SHP77 (cell line): ENCODE results near the gene LITAFD.
"Not testable (repeated sequence)": the region's sequence is repeated elsewhere in the genome, so short reads cannot be mapped to it uniquely, and the experiment has no call there.

Experiments
- DNase-seq, 2 experiments: peaks; one replicate each; lab custom pipeline; 2025; lab: John Stamatoyannopoulos, UW

Gene LITAFD

DNA sequence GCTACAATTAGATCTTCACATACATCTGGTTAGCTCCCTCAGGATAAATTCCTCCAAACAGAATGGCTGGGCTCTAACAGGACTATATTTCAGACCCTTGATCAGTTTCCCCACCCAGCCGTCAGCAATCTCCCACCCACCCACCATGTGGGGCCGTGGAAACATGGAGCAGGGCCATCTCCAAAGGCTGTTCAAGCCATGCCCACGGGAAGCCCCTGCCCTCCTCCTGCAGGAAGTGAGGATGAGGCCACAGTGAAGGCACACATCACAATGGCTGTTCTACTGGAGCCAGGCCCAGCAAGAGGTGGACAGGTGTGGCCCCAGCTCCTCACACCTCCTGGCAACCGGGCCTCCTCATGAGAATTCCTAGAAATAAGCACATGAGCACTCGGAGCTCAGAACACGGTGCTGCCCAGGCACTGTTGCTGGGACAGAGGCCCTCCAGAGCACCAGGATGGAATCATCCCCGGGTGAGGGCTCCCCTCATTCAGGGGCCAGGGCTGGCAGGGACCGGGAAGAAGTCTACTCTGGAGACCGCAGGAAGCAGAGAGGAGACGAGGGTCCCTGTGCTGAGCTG lies at the start of gene LITAFD:
TSS of gene LITAFD (plus strand) at position 311 of the 577 bp plus-strand sequence. CDS start 2,005 bp downstream, outside the sequence.
- DNase-seq, result no peak

DNA sequence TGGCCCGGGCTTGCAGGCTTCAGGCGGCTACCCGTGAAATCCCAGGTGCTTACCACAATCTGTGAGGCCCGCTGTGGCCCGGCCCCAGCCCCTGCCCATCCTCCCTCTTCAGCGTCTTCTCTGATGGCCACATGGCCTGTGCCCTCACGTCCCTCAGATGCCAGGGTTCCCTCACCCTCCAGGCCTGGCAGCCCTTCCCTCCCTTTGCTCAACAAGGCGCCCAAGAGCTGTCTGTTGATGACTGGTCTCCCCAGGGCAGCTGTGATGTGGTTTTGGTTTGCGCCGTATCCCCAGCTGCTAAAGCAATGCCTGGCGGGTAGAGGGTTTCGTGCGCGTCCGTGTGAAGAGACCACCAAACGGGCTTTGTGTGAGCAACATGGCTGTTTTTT lies 49.4 kb upstream of the LITAFD start:
- DNase-seq, result no peak

DNA sequence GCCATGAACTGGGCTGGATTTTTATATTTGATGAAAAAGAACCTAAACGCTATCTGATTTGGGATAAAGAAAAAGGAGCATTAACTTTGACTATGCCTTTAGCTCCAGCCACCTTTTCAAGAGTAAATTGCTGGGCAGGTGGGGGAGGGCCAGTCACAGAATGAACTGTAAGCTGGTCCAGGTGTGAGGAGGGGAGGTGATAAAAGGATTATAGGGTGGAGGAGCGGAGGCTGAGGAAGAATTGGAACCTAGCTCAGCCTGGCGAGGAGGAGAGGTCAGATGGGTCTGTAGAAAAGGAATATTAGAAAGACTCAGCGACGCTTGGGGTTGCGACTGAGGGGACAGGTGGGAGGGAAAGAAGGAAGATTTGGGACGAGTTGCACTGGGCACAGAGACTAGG lies 45.4 kb upstream of the LITAFD start:
- not testable (repeated sequence) for DNase-seq

DNA sequence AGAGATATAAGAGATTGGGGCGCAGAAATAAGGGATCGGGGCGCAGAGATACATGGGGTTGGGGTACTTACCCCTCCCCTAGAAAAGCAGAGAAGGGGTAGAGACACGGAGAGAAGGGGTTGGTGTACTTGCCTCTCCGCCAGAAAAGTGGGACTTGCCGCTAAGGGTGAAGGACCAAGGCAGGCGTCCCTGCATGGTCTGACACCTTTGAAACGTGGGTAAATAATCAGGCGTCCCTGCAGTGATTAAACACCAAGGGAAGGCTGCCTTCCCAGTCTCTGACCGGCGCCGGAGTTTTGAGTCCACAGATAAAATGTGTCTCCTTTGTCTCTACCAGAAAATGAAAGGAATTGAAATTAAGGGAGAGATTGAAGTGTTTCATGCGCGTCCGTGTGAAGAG lies 44.6 kb upstream of the LITAFD start:
- DNase-seq, result not testable (repeated sequence)

DNA sequence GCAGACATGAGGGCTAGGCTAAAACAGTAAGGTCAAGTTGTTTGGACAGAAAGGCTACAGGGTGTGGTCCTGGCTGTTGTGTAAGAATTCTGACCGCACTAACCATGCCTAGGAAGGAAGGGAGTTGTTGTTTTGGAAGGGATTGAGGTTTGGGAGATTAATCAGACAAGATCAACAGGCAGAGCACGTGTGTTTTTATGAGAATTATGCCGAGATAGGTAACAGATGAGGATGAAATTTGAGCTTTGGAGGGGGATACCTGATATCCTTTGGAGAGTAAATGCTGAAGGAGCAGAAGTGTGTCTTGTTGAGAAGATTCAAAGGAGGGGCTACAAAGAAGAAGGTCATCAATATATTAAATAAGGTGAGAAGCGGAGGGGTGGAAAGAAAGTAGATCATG lies 40.1 kb upstream of the LITAFD start:
- not testable (repeated sequence) for DNase-seq

DNA sequence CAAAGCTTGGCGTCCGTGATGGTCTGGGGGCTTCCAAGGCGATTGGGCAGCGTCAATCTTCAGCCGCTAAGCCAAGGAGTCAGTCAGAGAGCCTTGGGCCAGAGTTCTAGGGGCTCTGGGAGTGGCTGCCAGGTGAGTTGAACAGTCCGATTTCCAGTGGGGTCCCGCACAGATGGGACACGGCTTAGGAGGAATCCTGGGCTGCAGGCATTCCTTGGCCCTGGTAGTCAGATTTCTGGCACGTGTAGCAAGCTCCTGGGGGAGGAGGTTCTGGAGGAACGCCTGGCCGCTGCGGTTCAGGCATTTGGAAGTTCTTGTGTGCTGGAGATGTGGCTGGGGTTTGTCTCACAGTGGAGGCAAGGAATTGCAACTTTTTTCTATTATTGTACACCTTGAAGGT lies 38.9 kb upstream of the LITAFD start:
- not testable (repeated sequence) for DNase-seq

DNA sequence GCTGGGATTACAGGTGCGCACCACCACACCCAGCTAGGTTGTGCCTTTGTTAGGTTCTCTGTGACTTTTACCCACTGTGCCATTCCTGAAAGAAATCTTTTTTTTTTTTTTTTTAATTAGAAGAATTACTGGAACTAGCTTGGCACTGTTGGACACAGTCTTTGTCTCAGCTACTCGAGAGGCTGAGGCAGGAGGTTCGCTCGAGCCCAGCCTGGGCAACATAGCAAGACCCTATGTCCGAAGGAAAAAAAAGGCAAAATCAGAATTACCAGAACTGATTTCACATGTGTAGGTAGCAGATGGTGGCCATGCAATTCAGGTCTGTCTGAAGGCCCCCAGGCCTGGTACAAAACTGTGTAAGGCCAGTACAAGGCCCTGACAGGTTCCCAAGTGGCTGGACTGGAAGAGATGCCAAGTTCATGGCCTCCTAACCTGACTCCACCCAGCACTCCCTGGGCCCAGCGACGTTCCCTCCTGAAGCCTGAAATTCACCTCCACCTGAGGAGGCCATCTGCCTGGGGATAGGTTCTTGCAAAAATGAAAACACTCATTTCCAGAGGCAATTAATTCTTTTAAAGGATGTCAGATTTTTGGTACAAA lies 36.4 kb upstream of the LITAFD start:
- DNase-seq, result no peak

DNA sequence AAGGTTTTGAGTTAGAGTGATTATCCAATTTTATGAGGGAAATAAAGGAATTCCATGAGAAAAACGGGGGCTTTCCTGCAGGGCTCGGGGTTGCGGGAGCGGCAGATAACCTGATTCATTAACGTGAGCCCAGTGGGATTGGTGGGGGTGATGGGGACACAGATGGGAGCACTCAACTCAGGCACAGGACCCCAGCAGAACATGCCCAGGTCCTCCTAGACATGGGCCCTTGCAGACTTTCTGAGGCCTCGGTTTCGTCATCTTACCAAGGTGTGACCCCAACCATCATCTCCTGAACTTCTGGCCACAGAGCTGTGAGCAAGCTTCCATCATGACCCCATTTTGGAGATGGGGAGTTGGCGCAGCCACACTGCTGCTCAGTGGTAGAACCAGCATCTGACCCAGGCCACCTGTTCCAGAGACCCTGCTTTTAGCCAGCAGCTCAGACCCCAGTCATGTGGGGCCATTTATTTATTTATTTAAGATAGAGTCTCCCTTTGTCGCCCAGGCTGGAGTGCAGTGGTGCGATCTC lies 35.7 kb upstream of the LITAFD start:
- no peak for DNase-seq

DNA sequence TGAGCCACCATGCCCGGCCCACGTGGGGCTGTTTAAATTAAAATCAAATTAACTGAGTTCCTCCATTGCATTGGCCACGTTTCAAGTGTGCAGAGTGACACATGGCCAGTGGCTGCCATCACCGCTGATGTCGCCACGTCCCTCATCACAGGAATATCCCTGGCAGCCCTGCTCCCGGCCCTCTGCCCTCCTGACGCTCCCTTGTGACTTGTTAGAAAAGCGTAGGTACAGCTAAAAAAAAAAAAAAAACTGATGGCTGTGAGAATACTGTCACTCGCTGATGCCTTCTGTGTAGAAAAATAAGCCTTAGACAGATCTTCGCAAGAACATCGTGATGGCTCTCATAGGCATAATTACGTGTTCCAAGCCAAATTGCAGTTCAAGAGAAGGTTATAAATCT lies 35.0 kb upstream of the LITAFD start:
- no peak for DNase-seq

DNA sequence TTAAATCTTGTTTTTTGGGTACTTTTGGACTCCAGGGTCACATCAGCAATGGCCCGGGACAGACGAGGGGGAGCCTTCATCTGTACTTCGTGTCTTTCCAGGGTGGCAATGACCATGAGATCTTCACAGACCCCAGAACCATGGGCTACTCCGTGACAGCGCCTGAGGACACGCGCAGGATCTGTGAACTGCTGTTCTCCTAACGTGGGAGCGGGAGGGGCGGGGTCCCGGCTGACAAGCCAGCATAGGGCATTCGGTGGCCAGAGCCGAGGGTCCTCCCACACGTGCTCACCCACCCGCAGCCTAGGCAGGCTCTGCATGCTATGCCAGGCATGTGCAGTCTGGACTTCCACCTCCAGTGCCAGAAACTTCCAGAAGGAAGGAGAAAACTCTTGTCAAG lies 34.5 kb upstream of the LITAFD start:
- no peak for DNase-seq

DNA sequence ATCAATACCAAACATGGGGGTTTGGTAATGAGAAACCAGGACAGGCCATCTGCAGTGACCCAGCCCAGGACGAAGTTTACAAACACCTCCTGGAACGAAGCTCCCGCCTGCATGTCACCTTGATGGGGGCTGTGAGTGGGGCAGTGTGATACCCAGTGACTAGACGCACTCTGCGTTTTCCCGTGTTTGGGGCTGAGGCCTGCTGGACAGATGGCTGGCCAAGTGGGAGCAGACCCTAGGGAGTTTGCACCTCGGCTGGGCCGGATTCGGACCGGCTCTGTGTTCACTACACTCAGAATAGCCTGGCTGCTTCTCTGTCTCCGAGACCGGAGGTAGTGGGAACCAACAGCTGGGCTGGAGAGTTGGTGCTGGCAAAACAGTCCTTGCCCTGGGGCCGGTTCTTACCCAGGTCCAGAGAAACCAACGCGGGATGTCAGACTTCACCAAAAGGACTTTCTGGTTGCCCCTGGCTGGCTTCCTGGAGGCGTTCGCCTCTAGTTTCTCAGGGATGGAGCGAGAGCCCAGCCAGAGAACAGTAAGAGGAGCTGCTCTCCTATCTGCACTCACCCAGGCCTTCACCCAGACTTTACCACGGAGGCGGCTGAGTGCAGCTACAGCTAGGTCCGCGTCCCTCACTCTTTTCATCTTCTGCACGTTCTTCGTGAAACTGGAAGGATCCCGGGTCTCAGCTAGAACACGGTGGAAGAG lies 33.8 kb upstream of the LITAFD start:
- no peak for DNase-seq

DNA sequence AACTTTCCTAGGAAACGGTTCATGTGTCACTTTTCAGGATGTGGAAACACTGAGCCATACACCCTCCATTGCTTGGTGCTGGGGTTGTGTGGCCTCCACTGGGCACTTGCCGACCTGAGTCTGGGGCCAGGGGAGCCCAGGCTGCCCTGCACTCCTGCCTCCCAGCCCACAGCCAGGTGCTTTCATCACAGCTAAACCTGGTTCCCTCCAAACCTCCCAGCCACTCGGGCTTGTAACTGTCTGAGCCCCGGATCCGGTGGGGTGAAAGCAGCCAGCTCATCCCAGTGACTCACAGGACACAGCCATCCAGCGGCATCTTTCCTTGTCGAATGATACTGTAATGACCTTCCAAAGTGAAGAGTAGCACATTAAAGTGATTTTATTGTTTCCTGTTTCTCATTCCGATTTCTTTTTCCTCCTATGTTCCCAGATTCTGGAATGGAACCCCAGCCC lies 33.2 kb upstream of the LITAFD start:
- no peak for DNase-seq

DNA sequence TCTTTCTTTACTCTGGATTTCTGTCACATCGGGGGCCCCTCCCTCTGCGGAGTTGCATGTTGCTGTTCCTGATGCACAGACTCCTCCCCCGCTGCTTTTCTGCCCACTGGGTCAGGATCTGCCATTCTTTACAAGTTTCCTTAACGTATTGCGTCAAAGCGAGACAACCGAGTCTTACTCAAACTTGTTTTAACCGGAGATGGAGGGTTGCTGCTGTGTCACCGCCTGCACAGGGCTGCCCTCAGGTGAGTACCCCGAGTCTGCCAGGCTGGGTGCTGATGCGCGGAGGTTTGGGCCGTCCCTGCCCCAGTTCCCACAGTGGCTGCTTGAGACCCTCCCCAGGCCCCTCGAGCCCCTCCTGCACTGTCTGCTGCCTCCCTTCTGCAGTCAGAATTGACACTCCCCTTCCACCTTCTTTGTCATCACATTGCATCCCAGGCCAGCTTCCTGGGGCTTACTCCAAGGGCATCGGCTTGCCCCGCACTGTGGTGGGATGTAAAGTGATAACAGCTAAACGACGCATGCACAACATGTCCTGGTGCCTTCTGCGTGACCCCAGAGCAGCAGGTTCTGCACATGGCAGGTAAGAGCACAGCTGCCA lies 32.6 kb upstream of the LITAFD start:
- DNase-seq, result no peak

DNA sequence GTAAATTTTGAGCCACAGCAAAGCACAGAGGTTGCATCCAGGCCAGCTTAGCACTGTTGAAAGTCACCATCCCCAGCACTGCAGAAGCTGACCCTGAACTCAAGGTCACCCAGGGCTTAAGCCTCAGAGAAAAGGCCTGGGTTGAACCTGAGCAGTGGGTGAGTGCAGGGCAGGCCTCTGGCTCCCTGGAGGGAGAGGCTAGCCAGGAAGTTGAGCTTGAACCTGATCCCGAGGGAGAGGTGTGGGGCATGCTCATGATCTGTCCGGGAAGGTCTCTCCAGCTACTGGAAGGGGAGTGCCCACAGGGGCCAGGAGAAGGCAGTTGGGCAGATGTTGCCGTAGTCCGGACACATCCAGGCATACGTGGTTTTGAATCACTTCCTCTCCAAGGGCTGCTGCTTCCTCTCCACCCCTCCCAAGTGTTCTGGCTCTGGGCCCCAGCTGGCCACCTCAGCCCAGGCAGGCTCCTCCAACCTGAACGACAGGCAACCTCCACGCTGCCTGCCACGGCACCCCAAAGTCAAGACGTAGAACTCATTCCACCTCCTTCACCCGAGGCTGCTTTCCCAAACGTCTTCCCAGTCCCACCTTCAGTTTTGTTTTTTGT lies 31.8 kb upstream of the LITAFD start:
- DNase-seq, result no peak

DNA sequence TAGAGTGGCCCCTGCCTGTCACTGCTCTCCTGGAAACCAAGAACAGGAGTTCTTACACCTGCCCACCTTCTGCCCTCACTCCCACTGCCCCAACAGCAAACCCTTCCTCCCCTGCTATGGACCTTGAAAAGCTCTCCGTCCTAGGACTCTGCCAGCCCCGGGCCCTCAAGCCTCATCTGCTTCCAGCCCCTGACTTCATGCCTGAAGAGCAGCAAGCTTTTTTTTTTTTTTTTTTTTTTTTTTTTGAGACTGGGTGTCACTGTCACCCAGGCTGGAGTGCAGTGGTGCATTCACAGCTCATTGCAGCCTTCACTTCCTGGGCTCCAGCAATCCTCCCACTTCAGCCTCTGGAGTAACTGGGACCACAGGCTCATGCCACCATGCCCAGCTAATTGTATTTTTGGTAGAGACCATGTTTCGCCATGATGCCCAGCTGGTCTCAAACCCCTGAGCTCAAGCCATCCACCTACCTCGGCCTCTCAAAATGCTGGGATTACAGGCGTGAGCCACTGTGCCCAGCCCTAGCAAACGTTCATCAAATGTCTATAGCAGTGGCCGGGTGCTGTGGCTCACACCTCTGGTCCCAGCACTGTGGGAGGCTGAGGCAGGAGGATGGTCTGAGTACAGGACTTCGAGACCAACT lies 30.3 kb upstream of the LITAFD start:
- DNase-seq, result no peak

DNA sequence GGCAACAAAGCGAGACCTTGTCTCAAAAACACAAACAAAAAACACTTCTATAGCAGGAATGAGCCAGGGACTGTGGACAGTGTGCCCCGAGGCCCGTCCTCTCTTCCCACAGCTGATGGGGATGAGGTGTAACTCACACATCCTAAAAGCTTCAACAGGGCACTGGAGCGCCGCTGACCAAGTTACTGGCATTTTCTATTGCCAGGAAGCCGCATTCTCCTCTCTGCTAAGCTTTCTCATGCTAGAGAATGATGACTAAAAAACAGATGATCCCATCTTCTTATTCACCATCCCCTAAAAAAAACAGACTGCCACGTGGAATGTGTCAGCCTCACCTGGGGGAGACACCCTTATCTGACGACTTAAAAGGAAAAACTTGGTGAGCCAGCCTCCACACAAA lies 29.6 kb upstream of the LITAFD start:
- DNase-seq, result no peak

DNA sequence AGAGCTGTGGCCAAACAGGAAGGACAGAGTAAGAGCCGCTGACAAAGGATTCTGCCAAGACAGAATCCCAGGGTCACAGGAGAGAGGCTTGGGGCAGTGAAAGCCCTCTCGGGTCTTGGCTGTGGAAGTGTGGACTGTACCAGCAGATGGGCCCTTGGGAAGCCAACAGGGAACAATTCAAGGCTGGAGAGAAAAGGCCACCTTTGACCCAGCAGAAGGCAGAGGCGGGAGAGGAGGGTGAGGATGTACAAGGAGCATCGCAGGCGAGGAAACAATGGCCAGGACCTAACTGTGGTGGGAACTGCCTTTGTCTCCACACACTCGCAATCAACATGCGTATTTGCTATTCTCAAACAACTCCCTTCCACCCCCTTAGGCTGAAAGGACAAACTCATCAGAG lies 29.0 kb upstream of the LITAFD start:
- DNase-seq, result no peak

DNA sequence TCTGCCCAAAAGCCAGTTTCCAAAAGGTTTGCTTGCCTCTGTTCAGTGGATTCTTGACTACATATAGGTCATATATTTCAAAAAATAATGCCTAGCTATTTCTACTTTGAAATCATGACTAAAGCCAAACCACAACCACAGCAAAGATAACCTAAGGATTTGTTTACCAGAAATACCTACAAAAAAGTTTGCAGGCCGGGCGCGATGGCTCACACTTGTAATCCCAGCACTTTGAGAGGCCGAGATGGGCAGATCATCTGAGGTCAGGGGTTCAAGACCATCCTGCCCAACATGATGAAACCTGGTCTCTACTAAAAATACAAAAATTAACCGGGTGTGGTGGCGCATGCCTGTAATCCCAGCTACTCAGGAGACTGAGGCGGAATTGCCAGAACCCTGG lies 28.5 kb upstream of the LITAFD start:
- no peak for DNase-seq

DNA sequence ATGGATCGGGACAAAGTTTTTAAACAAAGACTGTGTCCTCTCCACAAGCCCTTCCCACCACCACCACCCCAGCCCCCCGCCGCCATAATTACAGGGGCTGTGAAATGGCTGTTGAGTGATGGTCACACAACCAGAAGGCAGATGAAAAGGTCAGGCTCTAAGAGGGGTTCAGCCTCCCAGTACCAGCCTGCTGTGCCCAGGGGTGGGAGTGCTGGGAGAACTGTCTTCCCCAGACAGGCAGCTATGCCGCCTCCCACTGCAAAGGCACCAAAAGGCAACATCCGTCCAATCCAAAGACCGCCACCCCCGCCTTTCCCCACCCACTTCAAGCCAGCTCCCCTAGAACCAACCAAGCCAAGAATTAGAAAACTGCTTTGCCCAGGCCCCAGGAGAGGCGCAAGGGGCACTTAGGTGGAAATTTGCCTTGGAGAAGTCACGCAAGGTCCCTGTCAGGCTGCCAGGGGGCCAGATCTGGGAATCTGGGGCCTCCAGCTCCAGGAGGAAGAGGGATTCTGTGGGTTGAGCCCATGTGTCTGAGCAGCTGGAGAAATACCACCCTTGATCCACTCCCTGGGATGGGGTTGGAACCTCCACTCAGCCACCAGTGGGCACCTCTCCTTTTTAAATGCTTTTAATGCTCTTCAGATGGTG lies 27.7 kb upstream of the LITAFD start:
- DNase-seq, result no peak

DNA sequence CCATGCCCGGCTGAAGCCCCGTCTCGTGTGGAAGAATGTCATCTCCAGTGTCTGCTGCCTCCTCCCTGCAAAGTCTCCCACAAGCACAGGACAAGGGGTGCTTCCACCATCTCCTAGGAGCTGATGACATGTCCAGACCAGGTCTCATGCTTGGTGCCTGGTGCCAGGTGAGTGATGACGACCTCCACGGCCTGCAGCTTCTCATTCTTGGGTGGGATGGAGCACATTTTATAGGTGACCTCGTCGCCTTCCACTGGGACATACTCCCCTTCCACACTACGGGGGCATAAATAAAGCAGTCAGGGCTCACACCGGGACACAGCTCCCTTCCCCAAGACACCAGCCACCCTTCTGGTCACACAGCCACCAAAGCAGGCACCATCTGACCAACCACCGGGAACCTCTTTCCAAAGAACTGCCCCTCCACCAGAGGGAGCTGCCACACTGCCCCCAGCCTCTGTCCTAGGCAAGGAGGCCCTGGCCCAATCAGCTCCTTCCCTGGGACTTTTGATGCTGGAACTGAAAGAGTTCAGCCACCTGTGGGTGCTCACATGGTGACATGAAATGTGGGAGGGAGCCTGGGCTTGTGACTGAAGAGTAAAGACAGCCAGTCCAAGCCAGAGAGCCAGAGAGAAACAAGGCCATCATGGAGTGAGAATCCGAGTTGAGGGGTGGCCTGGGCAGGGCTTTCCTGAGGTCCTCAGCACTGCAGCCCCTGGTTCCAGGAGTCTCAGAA lies 26.9 kb upstream of the LITAFD start:
- no peak for DNase-seq

DNA sequence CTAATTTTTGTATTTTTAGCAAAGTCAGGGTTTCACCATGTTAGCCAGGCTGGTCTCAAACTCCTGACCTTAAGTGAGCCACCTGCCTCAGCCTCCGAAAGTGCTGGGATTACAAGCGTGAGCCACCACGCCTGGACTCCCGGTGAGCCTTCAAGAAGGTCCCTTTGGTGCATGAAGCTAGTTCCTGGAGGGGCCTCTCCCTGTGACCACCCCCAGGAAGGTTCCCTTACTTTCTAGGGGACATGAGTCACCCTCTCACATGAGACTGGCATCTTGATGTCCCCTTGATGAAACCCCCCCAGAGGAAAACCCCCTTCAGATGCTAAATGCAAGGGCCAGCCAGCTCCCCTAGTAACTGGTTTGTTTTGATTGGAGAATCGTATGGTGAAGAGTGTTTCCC lies 26.2 kb upstream of the LITAFD start:
- no peak for DNase-seq
